ENCODE measurements around the gene DOCK6.
"Not testable (repeated sequence)": the region's sequence is repeated elsewhere in the genome, so short reads cannot be mapped to it uniquely, and the experiment has no call there.

The DOCK6 gene

GRCh38 chr19:11180975-11181374 lies 81.3 kb downstream of the DOCK6 start:
- intact Hi-C loops (cut with DNase I); DNase-seq: not testable (repeated sequence)

GRCh38 chr19:11180346-11180745 lies 82.0 kb downstream of the DOCK6 start:
- no peak for DNase-seq
- intact Hi-C loops (cut with DNase I): no loop called here

DNA sequence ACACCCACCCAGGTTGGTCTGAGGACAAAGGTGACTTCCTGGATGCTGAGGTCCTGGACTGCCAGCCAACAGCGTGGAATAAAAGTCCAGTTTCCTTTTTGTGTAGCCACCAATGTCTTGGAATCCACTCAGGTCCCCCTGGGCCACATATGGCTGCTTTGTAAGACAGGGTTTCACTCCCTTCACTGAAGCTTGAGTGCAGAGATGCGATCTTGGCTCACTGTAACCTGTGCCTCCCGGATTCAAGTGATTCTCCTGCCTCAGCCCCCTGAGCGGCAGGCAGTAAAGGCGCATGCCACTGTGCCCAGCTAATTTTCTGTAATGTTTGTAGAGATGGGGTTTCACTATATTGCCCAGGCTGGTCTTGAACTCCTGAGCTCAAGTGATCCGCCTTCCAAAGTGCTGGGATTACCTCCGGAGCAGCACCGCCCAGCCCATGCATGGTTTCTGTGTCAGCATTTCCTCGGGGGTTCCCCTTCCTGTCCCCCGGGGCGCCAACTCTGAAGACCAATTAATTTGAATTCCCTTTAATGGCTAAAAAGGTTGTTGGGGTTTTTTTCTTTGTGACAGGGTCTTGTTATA lies 82.5 kb downstream of the DOCK6 start:
- no peak for DNase-seq
- intact Hi-C loops (cut with DNase I): no loop called here

- intact Hi-C loops (cut with DNase I); DNase-seq: not testable (repeated sequence)
Observed at GRCh38 chr19:11179145-11179465, 83.2 kb downstream of the DOCK6 start.

DNA sequence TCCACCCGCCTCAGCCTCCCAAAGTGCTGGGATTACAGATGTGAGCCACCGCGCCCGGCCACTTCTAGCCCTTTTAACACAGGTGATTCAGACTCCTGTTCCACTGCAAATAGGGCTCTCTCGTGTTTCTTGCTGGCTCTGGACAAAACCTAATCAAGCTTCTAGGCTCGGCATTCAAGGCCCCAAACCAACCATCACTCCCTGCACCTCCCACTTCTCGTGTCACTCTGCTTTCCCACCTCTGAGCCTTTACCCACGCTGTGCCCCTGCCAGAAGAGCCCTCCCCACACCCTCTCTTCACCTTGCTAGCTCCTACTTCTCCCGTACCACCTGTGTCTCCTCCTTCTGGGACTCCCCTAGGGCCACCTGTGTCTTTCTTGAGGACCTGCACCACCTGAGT lies 84.7 kb downstream of the DOCK6 start:
- DNase-seq: no peak
- intact Hi-C loops (cut with DNase I): no loop called here

DNA sequence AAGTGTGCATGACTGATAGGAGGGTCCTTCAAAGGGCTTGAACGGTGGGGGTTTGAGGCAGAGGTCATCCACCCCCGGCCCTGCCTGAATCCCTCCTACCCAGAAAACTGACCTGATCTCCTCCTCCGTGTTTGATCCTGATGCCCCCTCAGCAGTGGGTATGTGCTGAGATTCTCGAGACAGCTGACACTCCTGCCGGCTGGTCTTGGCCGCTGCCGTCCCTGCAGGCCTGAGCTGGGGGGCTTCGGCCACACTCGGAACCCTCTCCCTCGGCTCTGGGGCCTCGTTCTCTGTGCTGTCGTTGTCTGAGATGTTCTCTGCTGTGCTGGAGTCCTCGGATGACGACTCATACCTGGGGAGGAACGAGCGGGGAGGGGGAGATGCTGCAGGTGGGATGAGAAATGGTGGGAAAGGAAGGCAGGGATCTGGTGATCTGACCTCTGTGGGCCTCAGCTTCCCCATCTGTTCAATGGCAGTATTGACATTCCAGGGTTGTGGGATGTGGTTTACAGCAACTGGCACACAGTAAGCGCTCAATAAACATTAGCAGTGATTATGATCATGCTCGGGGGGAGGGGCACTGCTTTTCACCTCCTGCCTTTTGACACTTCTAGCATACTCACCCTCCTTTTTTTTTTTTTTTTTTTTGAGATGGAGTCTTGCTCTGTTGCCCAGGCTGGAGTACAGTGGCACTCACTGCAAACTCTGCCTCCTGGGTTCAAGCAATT lies 85.7 kb downstream of the DOCK6 start:
- intact Hi-C loops (cut with DNase I): no loop called here
- DNase-seq: no peak

GRCh38 chr19:11175920-11176319 lies 86.4 kb downstream of the DOCK6 start:
- intact Hi-C loops (cut with DNase I): no loop called here
- no peak for DNase-seq

- DNase-seq: no peak
- intact Hi-C loops (cut with DNase I): no loop called here
Observed at GRCh38 chr19:11174336-11174735, 88.0 kb downstream of the DOCK6 start.

GRCh38 chr19:11173516-11174155 lies 88.7 kb downstream of the DOCK6 start:
- intact Hi-C loops (cut with DNase I): no loop called here

DNA sequence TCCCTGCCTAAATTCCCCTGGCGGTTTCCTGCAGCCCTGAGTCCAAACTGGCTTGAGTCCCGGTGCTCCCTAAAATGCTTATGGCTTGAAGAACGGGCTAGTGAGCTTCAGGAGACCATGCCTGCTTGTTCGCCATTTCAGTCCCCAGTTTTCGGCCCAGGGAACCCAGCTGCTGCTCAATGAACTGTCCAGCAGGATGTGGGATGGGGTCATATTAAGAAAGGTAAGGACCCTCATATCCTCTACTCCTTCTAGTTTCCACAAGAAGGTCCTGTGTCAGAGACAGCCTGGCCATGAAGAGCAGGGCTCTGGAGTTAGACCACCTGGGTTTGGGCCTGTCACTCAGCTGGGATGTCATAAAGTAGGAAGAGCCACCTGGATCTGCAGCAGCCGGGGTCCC lies 89.7 kb downstream of the DOCK6 start:
- intact Hi-C loops (cut with DNase I): no loop called here
- DNase-seq: no peak

More at GRCh38 chr19:11173516-11174155, 88.7 kb downstream of the DOCK6 start:
- DNase-seq: no peak

- intact Hi-C loops (cut with DNase I): no loop called here
- DNase-seq: no peak
Observed at GRCh38 chr19:11171144-11171543, 91.2 kb downstream of the DOCK6 start.

DNA sequence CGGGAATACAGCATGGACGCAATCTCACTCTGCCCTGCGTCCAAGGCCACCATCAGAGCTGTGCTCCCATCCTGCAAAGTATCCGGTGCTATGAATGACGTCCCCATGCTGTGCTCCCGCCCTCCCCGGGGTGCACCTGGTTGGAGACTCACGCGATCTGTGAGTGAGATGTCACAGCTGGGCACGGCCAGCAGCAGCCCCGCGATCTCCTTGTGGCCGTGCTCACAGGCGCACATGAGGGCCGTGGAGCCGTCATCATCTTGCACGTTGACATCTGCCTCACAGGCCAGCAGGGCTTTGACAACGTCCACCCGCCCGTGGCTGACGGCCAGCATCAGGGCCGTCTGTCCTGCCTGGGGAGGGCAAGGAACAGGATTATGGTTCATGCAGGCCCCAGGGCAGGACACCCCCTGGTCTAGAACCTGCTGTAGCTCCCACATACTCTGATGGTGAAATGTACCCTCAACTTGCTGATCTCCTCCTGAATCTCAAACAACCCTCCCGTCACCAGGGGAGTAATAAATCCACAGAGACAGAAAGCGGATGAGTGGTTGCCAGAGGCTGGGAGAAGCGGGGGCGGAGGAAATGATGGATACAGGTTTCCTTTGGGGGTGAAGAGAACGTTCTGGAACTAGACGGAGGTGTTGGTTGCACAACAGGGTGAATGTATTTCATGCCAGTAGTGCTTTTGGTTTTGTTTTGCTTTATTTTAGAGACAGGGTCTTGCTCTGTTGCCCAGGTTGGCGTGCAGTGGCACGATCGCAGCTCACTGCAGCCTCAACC lies 92.2 kb downstream of the DOCK6 start:
- intact Hi-C loops (cut with DNase I): no loop called here
- no peak for DNase-seq

DNA sequence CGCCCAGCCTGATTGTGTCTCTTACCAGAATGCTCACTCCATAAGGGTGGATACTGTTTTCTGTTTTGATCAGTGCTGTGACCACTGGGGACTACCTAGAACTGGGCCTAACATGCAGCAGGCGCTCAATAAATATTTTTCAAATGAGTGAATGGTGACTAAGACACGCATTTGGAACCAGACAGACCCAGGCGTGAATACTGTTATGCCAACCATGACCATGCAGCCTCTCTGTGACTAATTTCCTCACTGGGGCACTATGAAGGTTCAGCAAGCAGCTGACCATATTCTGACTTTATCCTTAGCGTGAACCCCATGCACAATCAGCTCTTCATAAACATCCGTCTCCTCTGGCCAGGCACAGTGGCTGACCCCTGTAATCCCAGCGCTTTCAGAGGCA lies 93.8 kb downstream of the DOCK6 start:
- intact Hi-C loops (cut with DNase I): no loop called here

DNA sequence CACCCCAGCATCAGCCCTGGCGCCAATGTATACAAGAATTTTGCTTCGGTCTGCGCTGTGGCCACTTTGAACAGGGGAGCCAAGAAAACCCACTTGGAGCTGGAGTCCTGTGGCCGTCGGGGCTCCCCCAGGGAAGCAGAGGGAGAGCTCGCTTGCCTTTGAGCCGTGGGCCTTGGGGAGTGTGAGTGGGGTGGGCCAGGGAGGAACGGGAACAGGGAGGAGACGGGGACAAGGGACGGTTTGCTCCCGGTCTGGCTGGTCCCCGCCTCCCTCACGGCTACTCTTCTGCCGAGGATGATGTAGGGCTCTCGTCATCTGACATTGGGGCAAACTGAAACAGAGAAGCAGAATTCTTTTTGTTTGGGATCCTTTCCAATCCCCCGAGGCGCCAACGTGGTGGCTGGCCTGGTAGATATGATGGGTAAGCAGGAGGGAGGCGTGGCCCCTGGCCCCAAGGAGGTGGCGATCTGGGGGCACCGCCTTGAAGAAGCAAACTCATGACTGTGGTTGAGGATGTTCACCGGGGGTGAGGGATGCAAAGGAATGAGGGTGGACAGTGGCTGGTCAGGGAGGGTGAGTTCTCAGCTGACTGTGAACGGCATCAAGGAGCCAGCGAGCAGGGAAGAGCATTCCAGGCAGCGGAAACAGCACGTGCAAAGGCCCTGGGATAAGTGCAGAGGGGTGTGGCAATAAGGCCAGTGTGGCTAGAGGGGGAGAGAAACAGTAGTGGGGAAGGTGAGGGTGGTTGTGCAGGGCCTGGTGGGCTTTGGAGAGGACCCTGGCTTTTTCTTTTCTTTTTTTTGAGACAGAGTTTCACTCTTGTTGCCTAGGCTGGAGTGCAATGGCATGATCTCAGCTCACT lies 95.8 kb downstream of the DOCK6 start:
- no peak for DNase-seq
- intact Hi-C loops (cut with DNase I): no loop called here

More for the DNA sequence above, 93.8 kb downstream of the DOCK6 start:
- DNase-seq: no peak

- intact Hi-C loops (cut with DNase I): no loop called here
- no peak for DNase-seq
Observed at GRCh38 chr19:11165486-11166030, 96.8 kb downstream of the DOCK6 start.

DNA sequence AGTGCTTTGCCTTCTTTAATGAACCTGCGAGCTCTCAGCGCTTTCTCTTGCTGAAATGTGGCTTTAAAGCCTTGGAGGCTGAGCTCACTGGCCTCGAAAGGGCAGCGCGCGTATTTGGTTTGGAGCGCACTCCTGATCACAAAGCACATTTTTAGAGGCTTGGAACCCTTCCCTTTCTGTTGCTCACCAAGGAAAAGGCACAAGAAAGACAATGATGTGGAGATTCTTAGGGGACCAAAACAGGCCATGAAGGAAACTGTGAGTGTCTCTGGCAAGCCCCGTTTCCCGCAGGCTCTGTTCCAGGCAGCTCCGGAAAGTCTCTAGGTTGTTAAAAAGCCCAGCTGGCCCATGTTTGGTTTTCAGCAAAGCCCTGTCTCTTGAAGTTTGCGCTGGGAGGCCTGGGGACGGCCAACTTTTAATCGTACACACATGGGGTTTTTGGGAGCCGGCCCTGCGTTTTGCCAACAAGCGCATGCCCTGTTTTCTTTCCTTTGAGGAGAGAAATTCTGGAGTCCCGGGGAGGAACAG lies 97.4 kb downstream of the DOCK6 start:
- intact Hi-C loops (cut with DNase I): no loop called here
- DNase-seq: peak in 8 of 10 donors; percentile 23 to 92 (median 54)

DNA sequence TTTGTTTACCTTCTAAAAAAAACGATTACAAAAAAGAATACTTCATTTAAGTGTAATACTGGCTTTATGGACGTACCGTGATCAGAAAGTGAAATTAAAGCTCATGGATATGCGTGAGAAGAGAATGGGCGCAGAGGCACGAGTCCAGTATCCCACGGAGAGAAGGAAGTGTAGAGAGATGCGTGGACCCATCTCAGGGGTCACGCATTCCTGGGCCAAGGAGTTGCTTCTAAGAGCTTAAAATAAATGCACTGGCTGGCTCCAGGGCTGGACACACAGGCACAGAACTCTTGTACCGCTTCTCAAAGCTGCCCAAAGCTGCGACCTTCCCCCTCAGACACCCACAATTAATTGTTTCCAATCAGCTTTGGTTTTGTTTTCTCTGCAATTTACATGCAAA lies 98.0 kb downstream of the DOCK6 start:
- no peak for DNase-seq
- intact Hi-C loops (cut with DNase I): no loop called here

DNA sequence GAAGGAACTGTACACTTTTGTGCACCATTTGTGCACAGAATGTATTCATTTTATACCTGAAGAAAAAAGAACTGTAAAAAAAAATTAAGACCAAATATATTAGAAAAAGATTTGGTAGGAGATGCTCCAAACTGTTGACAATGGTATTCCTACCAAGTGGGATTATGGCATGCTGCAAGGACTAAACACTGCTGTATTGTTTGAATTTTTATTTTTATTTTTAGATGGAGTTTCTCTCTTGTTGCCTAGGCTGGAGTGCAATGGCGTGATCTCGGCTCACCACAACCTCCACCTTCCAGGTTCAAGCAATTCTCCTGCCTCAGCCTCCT lies 101.9 kb downstream of the DOCK6 start:
- intact Hi-C loops (cut with DNase I); DNase-seq: not testable (repeated sequence)

DNA sequence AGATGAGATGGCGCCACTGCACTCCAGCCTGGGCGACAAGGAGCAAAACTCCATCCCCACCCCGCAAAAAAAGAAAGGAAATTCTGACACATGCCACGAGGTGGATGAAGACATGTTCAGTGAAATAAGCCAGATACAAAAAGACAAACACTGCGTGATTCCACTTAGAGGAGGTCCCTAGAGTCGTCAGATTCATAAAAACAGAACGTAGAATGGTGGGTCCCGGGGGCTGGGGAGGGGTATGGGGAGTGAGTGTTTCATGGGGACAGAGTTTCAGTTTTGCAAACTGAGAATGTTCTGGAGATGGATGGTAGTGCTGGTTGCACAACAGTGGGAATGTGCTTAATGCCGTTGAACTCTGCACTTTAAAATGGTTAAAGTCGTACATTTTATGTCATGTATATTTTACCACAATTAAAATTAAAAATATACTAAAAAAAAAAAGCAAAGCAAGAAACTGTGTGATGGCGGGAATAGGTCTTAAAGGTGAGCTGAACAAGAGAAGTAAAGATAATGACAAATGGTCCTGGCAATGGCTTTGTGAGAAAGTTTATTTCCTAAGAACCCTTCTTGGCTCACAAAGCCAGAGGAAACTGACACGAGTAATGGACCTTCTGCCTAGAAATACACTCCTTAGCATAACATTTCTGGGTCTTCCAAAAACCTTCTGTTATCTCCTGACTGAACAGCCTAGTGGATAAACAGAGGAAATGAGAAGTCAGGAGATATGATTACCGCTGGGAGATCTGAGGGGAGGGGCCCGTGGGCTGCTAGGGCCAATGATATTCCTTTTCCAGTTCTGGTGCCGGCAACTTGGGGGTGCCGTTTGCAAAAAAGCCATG lies 102.5 kb downstream of the DOCK6 start:
- no peak for DNase-seq
- intact Hi-C loops (cut with DNase I): no loop called here
